WTC11 (cell line): ENCODE measurements around the gene PHACTR3. TPM values are rescaled to one million over a fixed set of nuclear protein-coding genes. Genes with fewer than 3 reads are reported as not detected.

Source experiments
- ATAC-seq: fragments of 200-7000 bp; cut with Tn5 transposase; 2 replicates; pipeline ENCODE4 v1.10.0; 2021; ENCODE audit warnings: mild to moderate bottlenecking, moderate library complexity
- CTCF ChIA-PET: fragments of 300-600 bp; sonication (Branson Sonifier 250); formaldehyde crosslinking; loops from one replicate; lab custom pipeline; 2021; ENCODE audit warnings: antibody characterized with exemption; lab: Charles Lee
- POLR2A ChIA-PET: fragments of 350-600 bp; sonication (Branson Sonifier 250); formaldehyde crosslinking; loops from one replicate; lab custom pipeline; 2021; ENCODE audit warnings: antibody characterized with exemption; lab: Charles Lee
- DNase-seq: peaks from one replicate; pipeline ENCODE4 v3.0.0; 2021; ENCODE audit warnings: low spot score
- H3K27ac Mint-ChIP-seq: 2 replicates; pipeline ENCODE4 v1.8.0; 2021; ENCODE audit warnings: mixed read lengths
- H3K27me3 Mint-ChIP-seq: 2 replicates; pipeline ENCODE4 v1.8.0; 2021; ENCODE audit warnings: low read depth, mild to moderate bottlenecking, moderate library complexity, mixed read lengths
- H3K36me3 Mint-ChIP-seq: 2 replicates; pipeline ENCODE4 v1.8.0; 2021; ENCODE audit warnings: mixed read lengths
- H3K4me1 Mint-ChIP-seq: 2 replicates; pipeline ENCODE4 v1.8.0; 2022; ENCODE audit warnings: mixed read lengths
- H3K4me3 Mint-ChIP-seq: 2 replicates; pipeline ENCODE4 v1.8.0; 2021; ENCODE audit warnings: mild to moderate bottlenecking, moderate library complexity, mixed read lengths
- H3K9me3 Mint-ChIP-seq: 2 replicates; pipeline ENCODE4 v1.8.0; 2021; ENCODE audit warnings: mixed read lengths
- AFF4 ChIP-seq: sonication (generic); formaldehyde crosslinking; IDR thresholded peaks from 2 replicates; pipeline ENCODE4 v1.8.1; 2023; ENCODE audit warnings: mild to moderate bottlenecking, missing genetic modification reagents, borderline replicate concordance
- ARID4B ChIP-seq: sonication (generic); formaldehyde crosslinking; IDR thresholded peaks from 2 replicates; pipeline ENCODE4 v1.8.0; 2023; ENCODE audit warnings: missing genetic modification reagents, mild to moderate bottlenecking, borderline replicate concordance
- CREB1 ChIP-seq: sonication (generic); formaldehyde crosslinking; IDR thresholded peaks from 2 replicates; pipeline ENCODE4 v1.8.0; 2023; ENCODE audit warnings: mild to moderate bottlenecking, missing genetic modification reagents
- CTCF ChIP-seq: fragments of 200-600 bp; IDR thresholded peaks from 2 replicates; pipeline ENCODE4 v1.8.0; 2022; ENCODE audit warnings: antibody characterized with exemption
- FOXJ3 ChIP-seq: sonication (generic); formaldehyde crosslinking; IDR thresholded peaks from 2 replicates; pipeline ENCODE4 v1.9.0; 2021; ENCODE audit warnings: missing genetic modification reagents, mild to moderate bottlenecking, borderline replicate concordance
- FOXK1 ChIP-seq: sonication (generic); formaldehyde crosslinking; IDR thresholded peaks from 2 replicates; pipeline ENCODE4 v1.8.0; 2022; ENCODE audit warnings: mild to moderate bottlenecking, moderate library complexity, missing genetic modification reagents
- FOXP1 ChIP-seq: sonication (generic); formaldehyde crosslinking; IDR thresholded peaks from 2 replicates; pipeline ENCODE4 v1.8.0; 2022; ENCODE audit warnings: missing genetic modification reagents, mild to moderate bottlenecking, moderate library complexity, borderline replicate concordance
- FOXP4 ChIP-seq: sonication (generic); formaldehyde crosslinking; IDR thresholded peaks from 2 replicates; pipeline ENCODE4 v1.8.0; 2022; ENCODE audit warnings: mild to moderate bottlenecking, missing genetic modification reagents
- GTF2I ChIP-seq: fragments of 250-450 bp; sonication (Bioruptor Pico); conservative IDR thresholded peaks from 2 replicates; pipeline ENCODE4 v1.4.0; 2021; ENCODE audit warnings: mild to moderate bottlenecking
- HMGXB4 ChIP-seq: sonication (generic); formaldehyde crosslinking; IDR thresholded peaks from 2 replicates; pipeline ENCODE4 v1.8.1; 2023; ENCODE audit warnings: mild to moderate bottlenecking, moderate library complexity, missing genetic modification reagents
- IRF1 ChIP-seq: sonication (generic); formaldehyde crosslinking; IDR thresholded peaks from 2 replicates; pipeline ENCODE4 v1.8.0; 2023; ENCODE audit warnings: missing genetic modification reagents
- NFE2L1 ChIP-seq: sonication (generic); formaldehyde crosslinking; IDR thresholded peaks from 2 replicates; pipeline ENCODE4 v1.8.1; 2023; ENCODE audit warnings: missing genetic modification reagents
- NFYB ChIP-seq: sonication (generic); formaldehyde crosslinking; conservative IDR thresholded peaks from 2 replicates; pipeline ENCODE4 v1.8.0; 2022; ENCODE audit warnings: low read depth, missing genetic modification reagents
- TCF7 ChIP-seq: sonication (generic); formaldehyde crosslinking; IDR thresholded peaks from 2 replicates; pipeline ENCODE4 v1.8.0; 2022; ENCODE audit warnings: mild to moderate bottlenecking, low read depth, missing genetic modification reagents, moderate library complexity
- TEAD4 ChIP-seq: sonication (generic); formaldehyde crosslinking; IDR thresholded peaks from 2 replicates; pipeline ENCODE4 v1.8.0; 2022; ENCODE audit warnings: mild to moderate bottlenecking, missing genetic modification reagents
- USF1 ChIP-seq: sonication (generic); formaldehyde crosslinking; IDR thresholded peaks from 2 replicates; pipeline ENCODE4 v1.8.0; 2022; ENCODE audit warnings: mild to moderate bottlenecking, missing genetic modification reagents
- total RNA-seq: library from RNA; stranded (reverse); gene quantifications from 3 replicates; pipeline ENCODE4 v1.2.3, GENCODE V29; 2021

Gene PHACTR3
- total RNA-seq, 1 experiment from 2014 or later, result 0.28 TPM

- Mint-ChIP-seq H3K4me1 (peaks cover 4% of the 10 kb centered on the region), H3K36me3 (no peaks in the 10 kb centered on the region), H3K27me3 (peaks cover 33% of the 10 kb centered on the region), H3K4me3 (no peak overlapping the region), H3K9me3 (no peaks in the 10 kb centered on the region), H3K27ac (no peak overlapping the region)
- TF ChIP-seq FOXP4 (CRISPR knock-in tag) (no peak), GTF2I (CRISPR knock-in tag) (no peak), USF1 (CRISPR knock-in tag) (no peak), HMGXB4 (CRISPR knock-in tag) (no peak), NFE2L1 (CRISPR knock-in tag) (no peak), NFYB (CRISPR knock-in tag) (no peak), FOXJ3 (no peak)
- CTCF ChIA-PET, result interaction anchor here (1.1 kb wide), 1 partner anchor 9 kb away, joined by 4 read pairs; no protein-coding TSS in a partner anchor
- ATAC-seq (no peak), DNase-seq (no peak)
- POLR2A ChIA-PET, result no interaction called here
These were observed 224.9 kb downstream of the PHACTR3 start for GRCh38 chr20:59829054-59829785.

- Mint-ChIP-seq H3K9me3 (no peaks in the 10 kb centered on the region), H3K4me3 (no peak overlapping the region), H3K27me3 (peaks cover 38% of the 10 kb centered on the region), H3K36me3 (no peaks in the 10 kb centered on the region), H3K4me1 (peaks cover 5% of the 10 kb centered on the region), H3K27ac (no peak overlapping the region)
- DNase-seq (no peak), ATAC-seq (no peak)
- ChIA-PET CTCF (interaction anchor here (1.5 kb wide), 1 partner anchor 10 kb away, joined by 4 read pairs; no protein-coding TSS in a partner anchor), POLR2A (no interaction called here)
- no peak for TF ChIP-seq CREB1 (CRISPR knock-in tag)
- no peak for TF ChIP-seq TCF7 (CRISPR knock-in tag)
- no peak for TF ChIP-seq FOXP1 (CRISPR knock-in tag)
- no peak for TF ChIP-seq ARID4B (CRISPR knock-in tag)
- no peak for TF ChIP-seq IRF1 (CRISPR knock-in tag)
- TF ChIP-seq FOXK1 (CRISPR knock-in tag), result no peak
- TF ChIP-seq CTCF, result no peak
- TF ChIP-seq GTF2I (CRISPR knock-in tag), result no peak
- no peak for TF ChIP-seq TEAD4 (CRISPR knock-in tag)
- TF ChIP-seq AFF4 (CRISPR knock-in tag), result no peak
These were observed 225.7 kb downstream of the PHACTR3 start for GRCh38 chr20:59829786-59830664.
